Activated CD4-positive, alpha-beta T cell treated with anti-CD3 and anti-CD28 coated beads, Interleukin-2, amount 10 ng/mL, durations not matched to agents 24 days and 14 days (primary cell): ENCODE results near the gene DCXR. TPM values are rescaled to one million over a fixed set of nuclear protein-coding genes. Genes with fewer than 3 reads are reported as not detected.

Source experiments
- DNase-seq: peaks from one replicate; pipeline ENCODE4 v3.0.0; 2022
- H3K27ac Mint-ChIP-seq: one replicate; pipeline ENCODE4 v1.8.0; 2022; ENCODE audit warnings: mild to moderate bottlenecking, mixed read lengths
- H3K27me3 Mint-ChIP-seq: one replicate; pipeline ENCODE4 v1.8.0; 2022; ENCODE audit warnings: mixed read lengths
- H3K36me3 Mint-ChIP-seq: one replicate; pipeline ENCODE4 v1.8.0; 2022; ENCODE audit warnings: low read depth, mild to moderate bottlenecking, mixed read lengths
- H3K4me1 Mint-ChIP-seq: one replicate; pipeline ENCODE4 v1.8.0; 2021; ENCODE audit warnings: mixed read lengths
- H3K4me3 Mint-ChIP-seq: one replicate; pipeline ENCODE4 v1.8.0; 2022; ENCODE audit warnings: mild to moderate bottlenecking, moderate library complexity, mixed read lengths
- H3K9me3 Mint-ChIP-seq: one replicate; pipeline ENCODE4 v1.8.0; 2021; ENCODE audit warnings: mixed read lengths
- intact Hi-C: fragments of 100-400 bp; cut with micrococcal nuclease; formaldehyde crosslinking; loops from one replicate; pipeline ENCODE4 v1.15.1; 2023
- total RNA-seq: library from RNA; stranded (reverse); gene quantifications from 2 replicates; pipeline ENCODE4 v1.2.3, GENCODE V29; 2022

DCXR gene
- 128 TPM in 2 replicates for total RNA-seq

- peak within 1 kb of the TSS; percentile 83 for H3K4me3 Mint-ChIP-seq
Observed at GRCh38 chr17:82037092-82037888, at the start of gene DCXR. Gene DCXR (minus strand): TSS chr17:82037697. CDS start chr17:82037682, 15 bp downstream.

GRCh38 chr17:82085931-82086764 is 48.7 kb upstream of the DCXR start:
- H3K27me3 Mint-ChIP-seq, result no peaks in the 10 kb centered on the region
- intact Hi-C loops, result no loop called here
- H3K9me3 Mint-ChIP-seq, result no peaks in the 10 kb centered on the region
- no peak for DNase-seq
- H3K36me3 Mint-ChIP-seq, result peaks cover 31% of the 10 kb centered on the region
- no peaks in the 10 kb centered on the region for H3K4me1 Mint-ChIP-seq
- no peak overlapping the region for H3K27ac Mint-ChIP-seq
- no peak overlapping the region for H3K4me3 Mint-ChIP-seq

More at GRCh38 chr17:82037092-82037888, at the start of gene DCXR:
- Mint-ChIP-seq H3K4me1 (peaks cover 19% of the 10 kb centered on the region), H3K27ac (peak within 1 kb of the TSS; percentile 96), H3K9me3 (no peaks in the 10 kb centered on the region), H3K27me3 (peaks cover 2% of the 10 kb centered on the region), H3K36me3 (peaks cover 8% of the 10 kb centered on the region)
- DNase-seq, result peak; percentile 99
- intact Hi-C loops, result loop anchor here (1.0 to 2.0 kb wide), 4 partner anchors 14 to 61 kb away; partner anchors contain the start of genes ASPSCR1, FASN, GPS1 and LRRC45

GRCh38 chr17:82085031-82085861 is 47.7 kb upstream of the DCXR start:
- Mint-ChIP-seq H3K4me1 (no peaks in the 10 kb centered on the region), H3K27ac (no peak overlapping the region), H3K36me3 (peaks cover 29% of the 10 kb centered on the region), H3K4me3 (no peak overlapping the region), H3K27me3 (no peaks in the 10 kb centered on the region), H3K9me3 (no peaks in the 10 kb centered on the region)
- intact Hi-C loops, result no loop called here
- no peak for DNase-seq

- intact Hi-C loops, result no loop called here
- Mint-ChIP-seq H3K4me1 (no peaks in the 10 kb centered on the region), H3K27me3 (no peaks in the 10 kb centered on the region), H3K9me3 (no peaks in the 10 kb centered on the region), H3K36me3 (peaks cover 34% of the 10 kb centered on the region), H3K27ac (no peak overlapping the region), H3K4me3 (no peak overlapping the region)
- DNase-seq, result no peak
Observed at GRCh38 chr17:82084373-82085030, 47.0 kb upstream of the DCXR start.

- Mint-ChIP-seq H3K27ac (no peak overlapping the region), H3K4me3 (no peak overlapping the region), H3K36me3 (peaks cover 36% of the 10 kb centered on the region), H3K27me3 (no peaks in the 10 kb centered on the region), H3K9me3 (no peaks in the 10 kb centered on the region), H3K4me1 (no peaks in the 10 kb centered on the region)
- intact Hi-C loops, result no loop called here
- no peak for DNase-seq
Observed at GRCh38 chr17:82083533-82084359, 46.2 kb upstream of the DCXR start.

- H3K36me3 Mint-ChIP-seq, result peaks cover 34% of the 10 kb centered on the region
- H3K4me3 Mint-ChIP-seq, result no peak overlapping the region
- DNase-seq, result no peak
- no peak overlapping the region for H3K27ac Mint-ChIP-seq
- H3K4me1 Mint-ChIP-seq, result no peaks in the 10 kb centered on the region
- no peaks in the 10 kb centered on the region for H3K27me3 Mint-ChIP-seq
- intact Hi-C loops, result no loop called here
- no peaks in the 10 kb centered on the region for H3K9me3 Mint-ChIP-seq
Observed at GRCh38 chr17:82083009-82083408, 45.5 kb upstream of the DCXR start.

GRCh38 chr17:82082456-82082855 is 45.0 kb upstream of the DCXR start:
- peaks cover 36% of the 10 kb centered on the region for H3K36me3 Mint-ChIP-seq

GRCh38 chr17:82081966-82082365 is 44.5 kb upstream of the DCXR start:
- no peak overlapping the region for H3K4me3 Mint-ChIP-seq
- peaks cover 36% of the 10 kb centered on the region for H3K36me3 Mint-ChIP-seq
- no peak for DNase-seq
- H3K4me1 Mint-ChIP-seq, result no peaks in the 10 kb centered on the region
- H3K9me3 Mint-ChIP-seq, result no peaks in the 10 kb centered on the region
- no peaks in the 10 kb centered on the region for H3K27me3 Mint-ChIP-seq
- intact Hi-C loops, result no loop called here
- H3K27ac Mint-ChIP-seq, result no peak overlapping the region

More at GRCh38 chr17:82082456-82082855, 45.0 kb upstream of the DCXR start:
- Mint-ChIP-seq H3K27ac (no peak overlapping the region), H3K9me3 (no peaks in the 10 kb centered on the region), H3K27me3 (no peaks in the 10 kb centered on the region), H3K4me1 (no peaks in the 10 kb centered on the region), H3K4me3 (no peak overlapping the region)
- intact Hi-C loops, result no loop called here
- no peak for DNase-seq

- intact Hi-C loops, result no loop called here
- Mint-ChIP-seq H3K9me3 (no peaks in the 10 kb centered on the region), H3K4me1 (no peaks in the 10 kb centered on the region), H3K27me3 (no peaks in the 10 kb centered on the region), H3K4me3 (no peak overlapping the region), H3K36me3 (peaks cover 36% of the 10 kb centered on the region), H3K27ac (no peak overlapping the region)
- DNase-seq, result no peak
Observed at GRCh38 chr17:82081546-82081945, 44.0 kb upstream of the DCXR start.

GRCh38 chr17:82080789-82081464 is 43.4 kb upstream of the DCXR start:
- Mint-ChIP-seq H3K4me1 (no peaks in the 10 kb centered on the region), H3K4me3 (no peak overlapping the region), H3K27ac (no peak overlapping the region), H3K9me3 (no peaks in the 10 kb centered on the region), H3K27me3 (no peaks in the 10 kb centered on the region), H3K36me3 (peaks cover 36% of the 10 kb centered on the region)
- DNase-seq, result no peak
- intact Hi-C loops, result no loop called here

- no peak for DNase-seq
- Mint-ChIP-seq H3K27ac (no peak overlapping the region), H3K9me3 (no peaks in the 10 kb centered on the region), H3K27me3 (no peaks in the 10 kb centered on the region), H3K4me3 (no peak overlapping the region), H3K4me1 (no peaks in the 10 kb centered on the region), H3K36me3 (peaks cover 36% of the 10 kb centered on the region)
- intact Hi-C loops, result no loop called here
Observed at GRCh38 chr17:82080048-82080788, 42.7 kb upstream of the DCXR start.
